ENCODE results near the gene CNKSR3. TPM values are rescaled to one million over a fixed set of nuclear protein-coding genes. Genes with fewer than 3 reads are reported as not detected.

The CNKSR3 gene
- total RNA-seq, 1 donor from 2014 or later, result 8.8 TPM

DNA sequence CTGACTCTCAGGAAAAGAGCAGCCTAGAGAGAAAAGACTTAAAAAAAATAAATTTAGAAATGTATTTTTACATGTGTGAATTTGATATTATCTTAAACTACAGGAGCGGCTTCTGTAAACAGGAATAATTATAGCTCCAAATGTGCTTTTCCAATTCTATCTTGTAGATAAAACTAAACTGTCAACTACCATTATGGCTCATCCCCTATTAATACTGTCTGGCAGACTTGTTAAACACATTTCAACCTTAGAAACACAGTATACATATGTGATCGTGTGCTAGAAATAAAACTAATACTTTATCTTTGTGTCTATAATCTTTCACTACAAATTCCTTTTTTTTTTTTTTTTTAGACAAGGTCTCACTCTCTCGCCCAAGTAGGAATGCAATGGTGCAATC, 75.8 kb downstream of the CNKSR3 start:
- Histone ChIP-seq H3K9ac (no peak overlapping the region), H3K4me1 (peaks cover 20% of the 10 kb centered on the region), H3K9me3 (ENCODE audit: low read depth) (no peaks in the 10 kb centered on the region), H3K79me2 (ENCODE audit: low read depth) (no peaks in the 10 kb centered on the region), H3K4me2 (no peak overlapping the region), H3K27ac (peak overlapping the region; percentile 48), H3K36me3 (peaks cover 10% of the 10 kb centered on the region), H3K4me3 (no peak overlapping the region), H4K20me1 (ENCODE audit: low read depth) (no peaks in the 10 kb centered on the region), H3K27me3 (no peaks in the 10 kb centered on the region), H3F3A (ENCODE audit: low read depth) (peaks cover 17% of the 10 kb centered on the region), H2AFZ (replicated peaks) (no peak overlapping the region)
- H3K9me3 Mint-ChIP-seq, result peaks cover 2% of the 10 kb centered on the region
- peaks cover 9% of the 10 kb centered on the region for H3K4me1 Mint-ChIP-seq
- peaks cover 17% of the 10 kb centered on the region for H3K36me3 Mint-ChIP-seq
- no peak overlapping the region for H3K27ac Mint-ChIP-seq
- TF ChIP-seq, protein P1, sequence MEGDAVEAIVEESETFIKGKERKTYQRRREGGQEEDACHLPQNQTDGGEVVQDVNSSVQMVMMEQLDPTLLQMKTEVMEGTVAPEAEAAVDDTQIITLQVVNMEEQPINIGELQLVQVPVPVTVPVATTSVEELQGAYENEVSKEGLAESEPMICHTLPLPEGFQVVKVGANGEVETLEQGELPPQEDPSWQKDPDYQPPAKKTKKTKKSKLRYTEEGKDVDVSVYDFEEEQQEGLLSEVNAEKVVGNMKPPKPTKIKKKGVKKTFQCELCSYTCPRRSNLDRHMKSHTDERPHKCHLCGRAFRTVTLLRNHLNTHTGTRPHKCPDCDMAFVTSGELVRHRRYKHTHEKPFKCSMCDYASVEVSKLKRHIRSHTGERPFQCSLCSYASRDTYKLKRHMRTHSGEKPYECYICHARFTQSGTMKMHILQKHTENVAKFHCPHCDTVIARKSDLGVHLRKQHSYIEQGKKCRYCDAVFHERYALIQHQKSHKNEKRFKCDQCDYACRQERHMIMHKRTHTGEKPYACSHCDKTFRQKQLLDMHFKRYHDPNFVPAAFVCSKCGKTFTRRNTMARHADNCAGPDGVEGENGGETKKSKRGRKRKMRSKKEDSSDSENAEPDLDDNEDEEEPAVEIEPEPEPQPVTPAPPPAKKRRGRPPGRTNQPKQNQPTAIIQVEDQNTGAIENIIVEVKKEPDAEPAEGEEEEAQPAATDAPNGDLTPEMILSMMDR (IDR thresholded peaks at IDR 0.05), result no peak
- TF ChIP-seq EZH2 (IDR thresholded peaks at IDR 0.05), result no peak
- no peak for TF ChIP-seq EZH2phosphoT487 (IDR thresholded peaks at IDR 0.05)
- H3K27me3 Mint-ChIP-seq (ENCODE audit: insufficient read depth, low read depth), result peaks cover 3% of the 10 kb centered on the region
- no peak for DNase-seq (ENCODE audit: low spot score)
- no peak overlapping the region for H3K4me3 Mint-ChIP-seq

DNA sequence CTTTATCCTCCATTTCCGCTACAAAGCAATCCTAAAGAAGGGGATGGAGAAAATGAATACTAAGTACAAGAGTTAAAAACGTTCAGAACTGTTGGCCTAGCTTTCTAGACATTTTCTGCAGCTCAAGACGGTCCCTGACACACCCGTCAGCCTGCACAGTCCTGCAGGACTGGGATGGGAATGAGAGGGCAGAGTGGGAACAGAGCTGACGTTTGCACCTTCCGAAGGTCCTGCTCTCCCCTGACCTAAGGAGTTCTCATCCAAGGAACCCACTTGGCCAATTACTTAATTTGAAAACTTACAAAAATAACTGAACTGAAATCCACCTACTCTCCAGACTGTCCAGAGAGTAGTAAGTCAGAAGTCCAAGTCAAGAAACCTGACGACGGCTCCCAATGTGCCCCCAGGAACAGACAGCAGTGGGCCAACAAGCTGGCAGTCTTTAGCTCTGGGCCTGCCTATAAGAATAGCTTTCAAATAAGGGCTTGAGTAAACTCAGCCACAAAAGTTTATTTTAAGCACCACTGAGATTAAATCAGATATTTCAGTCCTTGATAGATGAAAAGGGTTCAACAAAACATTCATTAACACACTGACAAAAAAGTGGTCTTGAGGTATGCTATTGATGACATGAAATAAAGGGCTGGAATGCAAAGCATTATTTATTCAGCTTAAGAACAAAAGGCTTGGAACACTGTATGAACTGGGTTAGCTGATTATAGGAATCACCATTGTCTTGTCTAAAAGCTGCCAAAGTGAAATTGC, 76.8 kb downstream of the CNKSR3 start:
- H2AFZ ChIP-seq (replicated peaks), result no peak overlapping the region
- peak; percentile 66 for DNase-seq (ENCODE audit: low spot score)
- H3K27ac ChIP-seq, result peak overlapping the region; percentile 90

DNA sequence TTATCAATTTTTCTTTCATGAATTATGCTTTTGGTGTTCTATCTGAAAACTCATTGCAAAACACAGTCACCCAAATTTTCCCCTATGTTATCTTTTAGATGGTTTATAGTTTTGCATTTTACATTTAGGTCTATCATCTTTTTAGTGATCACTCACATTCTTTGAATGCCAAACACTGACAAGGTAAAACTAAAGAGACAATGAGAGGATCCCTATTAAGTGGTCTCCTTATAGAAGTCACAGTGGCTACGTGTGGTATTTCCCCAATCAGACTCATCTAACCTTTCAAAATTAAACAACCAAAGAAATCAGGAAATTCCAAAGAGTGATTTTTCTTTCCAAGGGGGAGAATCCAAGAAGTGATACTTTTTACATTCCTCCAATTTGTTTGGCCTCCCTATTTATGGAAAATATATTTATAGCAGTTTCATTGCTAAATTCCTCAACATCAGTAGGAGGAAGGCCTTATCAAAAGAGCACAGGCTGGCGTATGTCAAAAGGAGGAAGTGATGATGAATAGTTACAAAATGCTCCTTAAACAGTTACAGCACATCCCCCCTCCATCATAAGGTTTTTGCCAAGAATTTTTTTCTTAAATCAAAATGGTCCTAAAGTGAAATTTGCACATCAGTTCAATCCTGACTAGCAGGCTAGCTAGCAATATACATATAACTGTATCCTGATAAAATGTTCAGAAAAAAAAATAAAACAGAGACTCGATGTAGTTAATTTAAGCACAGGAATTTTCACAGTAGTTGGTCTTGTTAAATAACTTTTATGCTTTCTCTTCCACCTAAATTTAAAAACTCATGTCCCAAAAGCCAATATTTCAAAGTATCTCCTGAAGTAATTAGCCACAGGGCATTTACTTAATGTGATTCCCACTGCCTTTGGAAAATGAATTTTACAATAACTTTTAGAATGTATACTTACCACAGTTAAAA, 77.7 kb downstream of the CNKSR3 start:
- H3K9ac ChIP-seq, result no peak overlapping the region
- Mint-ChIP-seq H3K4me3 (no peak overlapping the region), H3K9me3 (peaks cover 2% of the 10 kb centered on the region), H3K4me1 (peaks cover 9% of the 10 kb centered on the region), H3K27ac (no peak overlapping the region), H3K27me3 (ENCODE audit: insufficient read depth, low read depth) (peaks cover 2% of the 10 kb centered on the region), H3K36me3 (peaks cover 17% of the 10 kb centered on the region)
- DNase-seq (ENCODE audit: low spot score), result no peak
- no peak overlapping the region for H2AFZ ChIP-seq (replicated peaks)
- peak overlapping the region; percentile 90 for H3K27ac ChIP-seq
- H3K36me3 ChIP-seq, result peaks cover 10% of the 10 kb centered on the region
- no peaks in the 10 kb centered on the region for H4K20me1 ChIP-seq (ENCODE audit: low read depth)
- H3K27me3 ChIP-seq, result no peaks in the 10 kb centered on the region
- H3K79me2 ChIP-seq (ENCODE audit: low read depth), result no peaks in the 10 kb centered on the region
- TF ChIP-seq, protein P1 (IDR thresholded peaks at IDR 0.05), result no peak
- TF ChIP-seq EZH2 (IDR thresholded peaks at IDR 0.05), result no peak
- TF ChIP-seq EZH2phosphoT487 (IDR thresholded peaks at IDR 0.05), result no peak
- no peak overlapping the region for H3K4me3 ChIP-seq
- peaks cover 20% of the 10 kb centered on the region for H3K4me1 ChIP-seq
- H3K9me3 ChIP-seq (ENCODE audit: low read depth), result no peaks in the 10 kb centered on the region
- H3K4me2 ChIP-seq, result peak overlapping the region; percentile 40
- H3F3A ChIP-seq (ENCODE audit: low read depth), result peaks cover 17% of the 10 kb centered on the region

More for the DNA sequence above, 76.8 kb downstream of the CNKSR3 start:
- Histone ChIP-seq H3K4me3 (peak overlapping the region; percentile 10), H3K36me3 (peaks cover 10% of the 10 kb centered on the region), H3K9ac (no peak overlapping the region), H4K20me1 (ENCODE audit: low read depth) (no peaks in the 10 kb centered on the region), H3K9me3 (ENCODE audit: low read depth) (no peaks in the 10 kb centered on the region), H3K79me2 (ENCODE audit: low read depth) (no peaks in the 10 kb centered on the region), H3F3A (ENCODE audit: low read depth) (peaks cover 17% of the 10 kb centered on the region), H3K4me1 (peaks cover 20% of the 10 kb centered on the region), H3K27me3 (no peaks in the 10 kb centered on the region), H3K4me2 (peak overlapping the region; percentile 40)
- Mint-ChIP-seq H3K9me3 (peaks cover 2% of the 10 kb centered on the region), H3K4me1 (peaks cover 9% of the 10 kb centered on the region), H3K36me3 (peaks cover 17% of the 10 kb centered on the region), H3K4me3 (no peak overlapping the region), H3K27me3 (ENCODE audit: insufficient read depth, low read depth) (peaks cover 2% of the 10 kb centered on the region), H3K27ac (peak overlapping the region; percentile 78)
- TF ChIP-seq, protein P1 (IDR thresholded peaks at IDR 0.05), result no peak
- TF ChIP-seq EZH2 (IDR thresholded peaks at IDR 0.05) (no peak), EZH2phosphoT487 (IDR thresholded peaks at IDR 0.05) (no peak)
